Left renal pelvis (tissue), 4 donors: ENCODE data around the gene ZNF525. TPM values are rescaled to one million over a fixed set of nuclear protein-coding genes. Genes with fewer than 3 reads are reported as not detected.
A peak's percentile ranks its signal among the peaks of the same experiment; 100 is the strongest.
"Not testable (repeated sequence)": the region's sequence is repeated elsewhere in the genome, so short reads cannot be mapped to it uniquely, and the experiment has no call there.

Source experiments
- DNase-seq, 4 donors: peaks; one replicate each; pipeline ENCODE4 v3.0.0-alpha.2; 2013; ENCODE audit warnings: low read depth in 4 of 4, low spot score in 3 of 4
- polyA plus RNA-seq, 4 donors: library from polyadenylated mRNA; unstranded; fragments of 120-200 nt; gene quantifications; one replicate each; pipeline ENCODE4 v1.2.1, GENCODE V29; 2013; ENCODE audit not compliant: insufficient read length in 4 of 4

ZNF525 gene
- polyA plus RNA-seq, 4 donors, result 5.0 to 14.2 (median 10.9) TPM

- peak; percentile 75 to 85 (median 84) for DNase-seq
Measured at GRCh38 chr19:53394974-53395839, 29.7 kb downstream of the ZNF525 start, which contains the start of gene ZNF765. Gene ZNF765, plus strand, starts transcription at chr19:53395149. Its CDS starts 2,867 bp downstream, at chr19:53398016.

- DNase-seq, result not testable (repeated sequence)
Measured at GRCh38 chr19:53395840-53396524, 30.5 kb downstream of the ZNF525 start.

- no peak for DNase-seq
Measured at GRCh38 chr19:53396525-53396868, 31.0 kb downstream of the ZNF525 start.

GRCh38 chr19:53397918-53398317 is 32.4 kb downstream of the ZNF525 start:
- not testable (repeated sequence) for DNase-seq

GRCh38 chr19:53409505-53410204 is 44.1 kb downstream of the ZNF525 start:
- no peak for DNase-seq

GRCh38 chr19:53420520-53421315 is 55.2 kb downstream of the ZNF525 start:
- DNase-seq, result peak in 1 of 4 donors; percentile 18

- no peak for DNase-seq
Measured at GRCh38 chr19:53422551-53422950, 57.0 kb downstream of the ZNF525 start.

- DNase-seq, result not testable (repeated sequence)
Measured at GRCh38 chr19:53423074-53423473, 57.6 kb downstream of the ZNF525 start.

- DNase-seq, result peak in 2 of 4 donors; percentile 12 to 16
Measured at GRCh38 chr19:53423680-53424079, 58.2 kb downstream of the ZNF525 start.

- peak; percentile 49 to 64 (median 60) for DNase-seq
Measured at GRCh38 chr19:53424968-53425597, 59.6 kb downstream of the ZNF525 start.

GRCh38 chr19:53431399-53432087 is 66.0 kb downstream of the ZNF525 start, which contains the start of gene ZNF761:
Gene ZNF761, plus strand, starts transcription at chr19:53431984. Its CDS starts 15,285 bp downstream, at chr19:53447269.
- DNase-seq, result peak; percentile 75 to 82 (median 78)

GRCh38 chr19:53432088-53432661 is 66.7 kb downstream of the ZNF525 start:
- no peak for DNase-seq

Other genes with a start within 250 kb of the ZNF525 start
- 10 to 100 TPM; 21.1 to 25.7 (median 21.6) TPM for gene ZNF415, start 232.8 kb upstream of the ZNF525 start, polyA plus RNA-seq
- gene ZNF347, start 206.7 kb upstream of the ZNF525 start, polyA plus RNA-seq, result 10 to 100 TPM in 3 of 4 donors, 1 to 10 TPM in 1; 9.4 to 14.0 (median 12.4) TPM
- 1 to 10 TPM; 6.8 to 9.3 (median 9.0) TPM for gene ZNF665, start 172.3 kb upstream of the ZNF525 start, polyA plus RNA-seq
- 10 to 100 TPM; 48.5 to 54.5 (median 49.2) TPM for gene ZNF677, start 110.8 kb upstream of the ZNF525 start, polyA plus RNA-seq
- under 1 TPM in 2 of 4 donors, not detected in 2; 0.15 to 0.34 TPM for gene VN1R2, start 107.4 kb upstream of the ZNF525 start, polyA plus RNA-seq
- not detected for gene VN1R4, start 98.0 kb upstream of the ZNF525 start, polyA plus RNA-seq
- gene ZNF845, start 32.0 kb upstream of the ZNF525 start, polyA plus RNA-seq, result 10 to 100 TPM in 1 of 4 donors, 1 to 10 TPM in 3; 6.8 to 11.0 (median 8.7) TPM
- gene ZNF765, start 29.4 kb downstream of the ZNF525 start, polyA plus RNA-seq, result 10 to 100 TPM; 10.0 to 15.4 (median 12.3) TPM
- 10 to 100 TPM; 10.4 to 14.6 (median 14.2) TPM for gene ZNF761, start 66.3 kb downstream of the ZNF525 start, polyA plus RNA-seq
- gene ZNF813, start 102.0 kb downstream of the ZNF525 start, polyA plus RNA-seq, result 1 to 10 TPM; 3.6 to 7.4 (median 6.7) TPM
- 10 to 100 TPM; 16.6 to 31.1 (median 18.6) TPM for gene ZNF331, start 172.4 kb downstream of the ZNF525 start, polyA plus RNA-seq